Psoas muscle (tissue), 8 donors: ENCODE data around the gene FSTL1. TPM values are rescaled to one million over a fixed set of nuclear protein-coding genes. Genes with fewer than 3 reads are reported as not detected.

Source experiments
- ATAC-seq, 4 donors: fragments of 200-7000 bp; cut with Tn5 transposase; one replicate each; pipeline ENCODE4 v1.9.1; 2020; ENCODE audit warnings: moderate library complexity in 3 of 4, mild to moderate bottlenecking in 2 of 4
- DNase-seq, 2 donors: peaks; one replicate each; pipeline ENCODE4 v3.0.0-alpha.2; 2020
- H3K27ac ChIP-seq: fragments of 200-600 bp; one replicate; pipeline ENCODE4 v1.8.0; 2022
- H3K27me3 ChIP-seq, 3 donors: fragments of 200-600 bp in 1 of 3; one replicate each; pipeline versions ENCODE4 v1.6.1 to v1.8.0; 2013 to 2022; ENCODE audit warnings: low read length in 2 of 3, mild to moderate bottlenecking in 2 of 3, moderate library complexity in 1 of 3; ENCODE audit not compliant: insufficient read depth in 3 of 3
- H3K36me3 ChIP-seq, 2 donors: fragments of 200-600 bp in 1 of 2; one replicate each; pipeline versions ENCODE4 v1.6.1 to v1.8.0; 2013 to 2022; ENCODE audit warnings: low read depth in 1 of 2, mild to moderate bottlenecking in 1 of 2, moderate library complexity in 1 of 2; ENCODE audit not compliant: insufficient read depth in 1 of 2
- H3K4me1 ChIP-seq: fragments of 200-600 bp; one replicate; pipeline ENCODE4 v1.8.0; 2022
- H3K4me3 ChIP-seq: fragments of 200-600 bp; one replicate; pipeline ENCODE4 v1.8.0; 2022; ENCODE audit warnings: mild to moderate bottlenecking
- H3K9me3 ChIP-seq: fragments of 200-600 bp; one replicate; pipeline ENCODE4 v1.8.0; 2022
- CTCF ChIP-seq: fragments of 200-600 bp; IDR thresholded peaks from one replicate; pipeline ENCODE4 v1.8.0; 2022; ENCODE audit warnings: antibody characterized with exemption
- WGBS, 3 donors: extraction: QIAGEN DNeasy Blood & Tissue Kit; methylation state at CpG; one replicate each; pipeline versions ENCODE4 v1.1.6 to v1.1.7; 2013; 5-methylcytosine and 5-hydroxymethylcytosine counted together
- intact Hi-C, 2 donors: fragments of 100-400 bp; cut with DNase I; formaldehyde crosslinking; loops; one replicate each; pipeline versions ENCODE4 v1.11.0 to v1.14.2; 2022
- polyA plus RNA-seq, 3 donors: library from polyadenylated mRNA; stranded (reverse); fragments of 200-250 nt; gene quantifications; one replicate each; pipeline ENCODE4 v1.2.3, GENCODE V29; 2013
- total RNA-seq, 4 donors: library from RNA; stranded (reverse); fragmentation: NEBNext Ultra II Directional in 2 of 4; extraction: Animal tissue kit (Norgen Biotek cat#: 25700) in 2 of 4; gene quantifications; one replicate each; pipeline versions ENCODE4 v1.2.1 to v1.2.4, GENCODE V29; 2021 to 2023
- donor health status: healthy with polysubstance abuse.
- donor health status: DM: no; HTN: no; CAD: no; lungs with moderate emphysema.
- donor health status: Bipolar disorder and iron deficiency.
- donor health status: healthy.
- donor health status: DM: yes; HTN: yes; CAD: no.
- donor health status: DM: no; HTN: no; CAD: no.
- donor health status: DM: no; HTN: no; CAD: no.
- donor health status: DM: yes; HTN: yes; CAD: no.

Gene FSTL1
- total and polyA plus RNA-seq, 7 donors: 11.9 to 62.6 (median 43.9) TPM

- Histone ChIP-seq H3K9me3 (no peaks in the 10 kb centered on the region), H3K36me3 (no peaks in the 10 kb centered on the region), H3K27me3 (no peaks in the 10 kb centered on the region), H3K4me1 (no peaks in the 10 kb centered on the region), H3K27ac (no peak overlapping the region), H3K4me3 (no peak overlapping the region)
- WGBS, 3 donors: 66 to 81% (median 80%) methylated on average over 3 of the region's 3 CpGs
- no peak for ATAC-seq
- DNase-seq: no peak
- TF ChIP-seq CTCF: no peak
- intact Hi-C loops: no loop called here
Measured at GRCh38 chr3:120496278-120497002, 45.6 kb upstream of the FSTL1 start.

- no peak overlapping the region for H3K4me3 ChIP-seq
- H3K9me3 ChIP-seq: no peaks in the 10 kb centered on the region
- 88 to 92% (median 89%) methylated on average over 2 of the region's 2 CpGs for WGBS, 3 donors
- DNase-seq (no peak), ATAC-seq (no peak)
- no peak for TF ChIP-seq CTCF
- H3K4me1 ChIP-seq: no peaks in the 10 kb centered on the region
- no peaks in the 10 kb centered on the region for H3K36me3 ChIP-seq
- no peak overlapping the region for H3K27ac ChIP-seq
- intact Hi-C loops: no loop called here
- H3K27me3 ChIP-seq: peaks cover 0 to 3% (median 0%) of the 10 kb centered on the region in 3 donors
Measured at GRCh38 chr3:120495809-120496208, 45.0 kb upstream of the FSTL1 start.

- DNase-seq (no peak), ATAC-seq (no peak)
- no peak for TF ChIP-seq CTCF
- intact Hi-C loops: no loop called here
- 75 to 83% (median 77%) methylated on average over 5 of the region's 5 CpGs for WGBS, 3 donors
- Histone ChIP-seq H3K9me3 (no peaks in the 10 kb centered on the region), H3K4me3 (no peak overlapping the region), H3K27me3 (peaks cover 0 to 4% (median 0%) of the 10 kb centered on the region in 3 donors), H3K27ac (no peak overlapping the region), H3K4me1 (no peaks in the 10 kb centered on the region), H3K36me3 (no peaks in the 10 kb centered on the region)
Measured at GRCh38 chr3:120492103-120492502, 41.3 kb upstream of the FSTL1 start.

- H3K27me3 ChIP-seq: peaks cover 0 to 4% (median 0%) of the 10 kb centered on the region in 3 donors
- ATAC-seq: no peak
- H3K9me3 ChIP-seq: no peaks in the 10 kb centered on the region
- TF ChIP-seq CTCF: no peak
- intact Hi-C loops: no loop called here
- no peaks in the 10 kb centered on the region for H3K4me1 ChIP-seq
- WGBS, 3 donors: 79 to 87% (median 81%) methylated on average over 2 of the region's 2 CpGs
- DNase-seq: no peak
- H3K4me3 ChIP-seq: no peak overlapping the region
- no peak overlapping the region for H3K27ac ChIP-seq
- no peaks in the 10 kb centered on the region for H3K36me3 ChIP-seq
Measured at GRCh38 chr3:120489421-120489820, 38.6 kb upstream of the FSTL1 start.

- no peak for ATAC-seq
- 42 to 55% (median 43%) methylated on average over 3 of the region's 3 CpGs for WGBS, 3 donors
- intact Hi-C loops: no loop called here
Measured at GRCh38 chr3:120488296-120488695, 37.5 kb upstream of the FSTL1 start.

More at GRCh38 chr3:120488296-120488695, 37.5 kb upstream of the FSTL1 start:
- no peak for TF ChIP-seq CTCF
- Histone ChIP-seq H3K36me3 (no peaks in the 10 kb centered on the region), H3K4me3 (no peak overlapping the region), H3K27ac (no peak overlapping the region), H3K4me1 (no peaks in the 10 kb centered on the region), H3K9me3 (no peaks in the 10 kb centered on the region), H3K27me3 (peaks cover 0 to 4% (median 0%) of the 10 kb centered on the region in 3 donors)
- no peak for DNase-seq
